ENCODE data around the gene STXBP6.

Gene STXBP6

DNA sequence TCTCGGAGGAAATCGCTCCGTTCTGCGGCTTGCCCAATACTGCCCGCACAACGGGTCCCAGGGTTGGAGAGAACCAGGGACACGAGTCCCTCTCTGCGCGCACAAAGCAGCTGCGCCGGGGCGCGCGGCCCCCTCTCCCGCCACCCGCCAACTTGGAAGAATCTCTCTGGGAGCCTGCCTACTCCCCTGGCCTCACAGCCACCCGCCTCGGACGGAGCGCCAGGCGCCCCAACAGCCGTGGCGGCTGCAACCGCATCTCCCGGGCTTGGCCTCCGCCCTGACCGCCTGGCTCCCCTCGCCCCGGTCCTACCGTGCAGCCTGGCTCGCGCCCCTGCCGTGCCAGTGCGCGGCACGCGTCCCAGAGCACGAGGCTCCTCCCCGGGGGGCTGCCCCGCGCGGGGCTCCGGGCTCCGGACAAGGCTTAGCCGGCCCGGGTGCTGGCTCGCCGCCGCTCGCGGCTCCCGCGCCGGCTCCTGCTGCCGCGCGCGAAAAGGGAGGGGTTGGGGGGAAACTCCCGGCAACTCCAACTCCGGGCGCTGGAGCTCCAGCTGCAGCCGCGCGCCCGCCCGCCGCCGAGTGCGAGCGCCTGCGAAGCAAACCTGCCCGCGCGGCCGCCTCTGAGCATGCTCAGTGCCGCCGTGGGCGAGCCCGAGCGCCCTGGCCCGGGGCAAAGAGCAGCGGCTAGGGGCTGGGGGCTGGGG is at the start of gene STXBP6:
STXBP6 (minus strand) TSS at position 580 of the 701 bp plus-strand sequence. CDS start 75,329 bp downstream, outside the sequence.
- FAIRE-seq (no peak), DNase-seq (ENCODE audit: low spot score) (peak; percentile 8)

DNA sequence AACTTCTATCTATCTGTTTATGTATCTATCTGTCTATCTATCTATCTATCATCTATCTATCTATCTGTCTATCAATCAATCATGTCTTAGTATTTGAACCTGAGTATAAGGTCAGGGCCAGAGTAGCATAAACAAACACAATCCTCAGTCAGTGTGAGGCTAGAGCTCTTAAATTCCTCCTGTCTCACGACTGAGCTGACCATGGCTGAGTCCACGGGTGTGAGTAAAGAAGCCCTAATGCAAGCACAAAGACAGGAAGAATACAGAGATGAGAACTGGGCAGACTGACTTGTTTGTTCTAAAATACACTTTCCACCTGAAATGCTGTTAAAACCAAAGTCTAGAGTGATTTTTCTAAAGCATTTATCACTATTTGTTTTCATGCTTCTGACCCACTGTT is 47.2 kb upstream of the STXBP6 start:
- DNase-seq (ENCODE audit: low spot score) (no peak), FAIRE-seq (no peak)

DNA sequence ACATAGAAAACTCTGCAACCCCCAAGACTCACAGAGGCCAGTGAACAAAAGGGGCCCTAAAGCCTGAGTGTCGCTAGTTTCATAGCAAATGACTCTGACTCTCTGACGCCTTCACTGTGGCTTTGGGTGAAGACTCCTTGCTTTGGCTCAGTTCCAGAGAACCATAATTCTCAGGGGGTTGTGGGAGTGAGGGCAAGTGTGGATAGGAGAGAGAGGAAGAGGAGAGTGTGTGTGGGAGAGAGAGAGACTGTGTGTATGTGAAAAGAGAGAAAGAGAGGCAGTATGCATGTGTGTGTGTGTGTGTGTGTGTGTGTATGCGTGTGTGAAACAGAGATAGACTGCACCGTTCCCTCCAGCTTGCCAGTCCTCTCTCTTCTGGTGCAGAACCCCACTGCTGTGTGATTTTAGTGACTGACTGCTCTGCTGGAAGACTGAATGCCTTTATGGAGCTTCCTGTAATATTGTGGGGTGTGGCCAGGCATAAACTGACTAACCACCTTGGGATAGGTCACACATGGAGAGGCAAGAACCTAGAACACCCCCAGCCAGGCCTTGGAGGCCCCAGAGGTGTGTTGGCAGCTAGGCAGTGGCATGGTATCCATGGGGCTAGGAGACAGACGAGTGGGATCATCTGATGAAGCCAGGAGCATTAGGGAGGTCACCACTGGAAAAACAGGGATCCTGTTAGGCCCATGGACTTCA is 45.9 kb upstream of the STXBP6 start:
- no peak for FAIRE-seq
- DNase-seq (ENCODE audit: low spot score): no peak

- DNase-seq (ENCODE audit: low spot score): no peak
- no peak for FAIRE-seq
Observed at GRCh38 chr14:25094171-25094907, 44.4 kb upstream of the STXBP6 start.

- DNase-seq (ENCODE audit: low spot score) (no peak), FAIRE-seq (no peak)
Observed at GRCh38 chr14:25092258-25092740, 42.4 kb upstream of the STXBP6 start.

GRCh38 chr14:25090716-25091454 is 40.9 kb upstream of the STXBP6 start:
- DNase-seq (ENCODE audit: low spot score): peak; percentile 56

DNA sequence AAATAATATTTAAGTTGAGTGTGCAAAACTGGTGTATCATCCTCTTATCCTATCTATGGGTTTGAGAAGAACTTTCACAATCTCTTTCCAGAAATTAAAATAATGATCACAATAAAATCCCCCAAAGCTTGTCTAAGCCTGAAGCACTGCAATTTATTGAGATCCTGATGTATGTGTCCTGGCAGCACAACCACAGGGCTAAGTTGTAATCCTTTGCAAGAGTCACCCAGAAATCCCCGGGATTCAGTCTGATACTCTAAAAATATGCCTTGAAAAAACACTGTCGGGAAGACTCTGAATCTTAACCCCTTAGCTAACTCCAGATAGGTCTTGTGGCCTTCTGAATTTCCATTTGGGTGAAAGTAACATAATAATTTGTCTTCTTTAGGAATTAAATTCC is 40.3 kb upstream of the STXBP6 start:
- no peak for DNase-seq (ENCODE audit: low spot score)
- no peak for FAIRE-seq

More at GRCh38 chr14:25090716-25091454, 40.9 kb upstream of the STXBP6 start:
- FAIRE-seq: peak; percentile 55

- DNase-seq (ENCODE audit: low spot score) (no peak), FAIRE-seq (no peak)
Observed at GRCh38 chr14:25089496-25089895, 39.5 kb upstream of the STXBP6 start.

- DNase-seq (ENCODE audit: low spot score) (no peak), FAIRE-seq (no peak)
Observed at GRCh38 chr14:25086821-25087396, 37.0 kb upstream of the STXBP6 start.

DNA sequence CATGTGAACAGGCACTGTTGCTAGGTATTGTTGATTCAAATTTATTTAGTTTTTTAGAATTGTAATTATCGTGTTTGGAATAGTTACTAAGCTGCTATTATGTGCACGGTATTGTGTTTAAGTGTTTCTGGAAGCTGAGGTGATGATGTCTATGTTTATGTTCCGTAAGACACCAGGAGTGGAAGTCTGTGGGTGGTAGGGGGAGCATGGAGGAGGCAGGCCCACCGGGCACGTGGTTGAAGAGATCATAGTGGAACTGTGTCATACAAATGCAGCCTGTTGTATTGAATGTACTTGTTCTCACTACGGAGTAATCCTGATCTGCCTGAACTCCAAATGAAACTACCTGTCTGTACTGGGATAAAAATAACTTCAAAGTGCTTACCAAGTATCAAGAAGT is 36.1 kb upstream of the STXBP6 start:
- FAIRE-seq (no peak), DNase-seq (ENCODE audit: low spot score) (no peak)

DNA sequence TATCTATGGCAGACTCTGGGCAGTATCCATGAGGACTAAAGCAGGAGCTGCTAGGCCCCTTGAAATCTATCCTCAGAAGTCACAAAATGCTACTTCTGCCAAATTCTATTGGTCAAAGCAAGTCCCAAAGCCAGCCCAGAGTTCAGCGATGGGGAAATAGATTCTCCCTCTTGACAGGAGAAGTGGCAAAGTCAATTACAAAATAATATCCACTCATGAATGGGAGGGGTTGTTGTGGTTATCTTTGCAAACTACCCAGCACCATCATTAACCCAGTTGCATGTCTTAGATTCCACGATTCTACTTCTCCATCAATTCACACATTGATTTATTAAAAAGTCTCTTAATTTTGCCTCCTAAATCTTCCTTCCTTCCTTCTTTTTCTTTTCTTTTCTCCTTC is 30.7 kb upstream of the STXBP6 start:
- FAIRE-seq: no peak
- no peak for DNase-seq (ENCODE audit: low spot score)

DNA sequence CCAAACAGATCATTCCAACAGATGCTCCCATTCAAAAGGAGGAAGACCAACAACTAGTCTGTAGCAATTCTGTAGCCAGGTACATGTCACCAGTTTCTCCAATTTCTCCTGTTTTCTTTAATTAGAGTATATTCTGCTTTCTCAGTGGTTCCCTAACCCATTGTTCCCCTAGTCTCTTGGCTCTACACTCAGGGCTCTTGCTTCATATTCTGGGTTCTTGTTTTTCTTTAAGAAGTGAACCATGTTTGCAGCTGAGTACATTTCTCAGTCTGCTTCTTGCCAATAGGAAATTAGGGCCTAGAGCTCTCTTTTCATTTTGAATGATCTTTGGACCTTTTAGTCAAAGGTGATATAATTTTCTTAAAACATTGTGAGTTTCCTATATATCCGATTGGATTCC is 29.4 kb upstream of the STXBP6 start:
- DNase-seq (ENCODE audit: low spot score): no peak
- FAIRE-seq: no peak

- FAIRE-seq (no peak), DNase-seq (ENCODE audit: low spot score) (no peak)
Observed at GRCh38 chr14:25074099-25074685, 24.2 kb upstream of the STXBP6 start.

DNA sequence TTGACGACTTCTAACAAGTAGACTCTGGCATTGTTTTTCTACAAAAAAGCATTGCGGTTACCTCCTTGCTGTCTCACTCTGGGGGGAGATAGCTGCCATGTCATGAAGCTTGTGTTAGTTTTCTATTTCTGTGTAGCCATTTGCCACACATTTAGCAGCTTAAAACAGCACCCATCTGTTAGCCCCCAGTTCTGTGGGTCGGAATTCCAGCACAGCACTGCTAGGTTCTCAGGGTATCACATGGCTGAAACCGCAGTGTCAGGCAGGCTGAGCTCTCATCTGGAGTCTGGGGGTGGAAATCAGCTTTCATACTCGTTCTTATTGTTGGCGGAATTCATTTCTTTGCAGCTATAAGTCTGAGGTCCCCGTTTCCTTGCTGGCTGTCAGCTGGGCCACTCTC is 19.9 kb upstream of the STXBP6 start:
- DNase-seq (ENCODE audit: low spot score) (no peak), FAIRE-seq (no peak)

DNA sequence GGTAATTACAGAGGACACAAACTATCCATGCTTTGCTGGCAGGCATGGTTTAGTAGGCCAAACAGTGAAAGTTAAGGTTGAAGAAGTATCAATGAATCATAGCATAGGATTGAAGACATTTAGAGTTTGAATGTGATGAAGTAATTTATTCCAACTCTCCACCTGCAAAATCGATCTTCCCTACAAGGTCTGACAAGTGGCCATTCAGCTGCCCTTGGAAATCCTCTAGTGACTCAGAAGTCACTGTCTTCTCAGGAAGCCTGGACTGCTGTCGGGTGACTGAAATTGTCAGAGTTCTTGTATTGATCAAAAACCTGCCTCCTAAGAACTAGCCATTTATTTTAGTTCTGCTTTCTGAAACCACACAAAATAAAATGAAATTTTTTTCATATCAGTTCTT is 17.7 kb upstream of the STXBP6 start:
- DNase-seq (ENCODE audit: low spot score) (no peak), FAIRE-seq (no peak)

DNA sequence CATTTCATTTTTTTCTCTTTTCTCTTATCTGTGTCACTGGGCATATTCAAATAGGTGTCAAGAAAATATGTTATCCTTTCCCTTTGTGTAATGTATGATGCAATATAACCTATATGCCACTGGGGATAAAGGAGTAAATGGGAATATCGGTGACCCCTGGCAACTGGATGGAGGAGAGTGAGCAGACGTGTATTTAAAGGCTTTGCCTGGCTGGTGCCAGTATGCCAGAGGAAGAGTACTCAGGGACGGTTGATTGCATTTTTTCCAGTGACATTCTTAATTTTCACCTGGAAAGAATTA is 12.0 kb upstream of the STXBP6 start:
- DNase-seq (ENCODE audit: low spot score): no peak
- no peak for FAIRE-seq

GRCh38 chr14:25056688-25057078 is 6.7 kb upstream of the STXBP6 start:
- no peak for FAIRE-seq
- DNase-seq (ENCODE audit: low spot score): no peak

DNA sequence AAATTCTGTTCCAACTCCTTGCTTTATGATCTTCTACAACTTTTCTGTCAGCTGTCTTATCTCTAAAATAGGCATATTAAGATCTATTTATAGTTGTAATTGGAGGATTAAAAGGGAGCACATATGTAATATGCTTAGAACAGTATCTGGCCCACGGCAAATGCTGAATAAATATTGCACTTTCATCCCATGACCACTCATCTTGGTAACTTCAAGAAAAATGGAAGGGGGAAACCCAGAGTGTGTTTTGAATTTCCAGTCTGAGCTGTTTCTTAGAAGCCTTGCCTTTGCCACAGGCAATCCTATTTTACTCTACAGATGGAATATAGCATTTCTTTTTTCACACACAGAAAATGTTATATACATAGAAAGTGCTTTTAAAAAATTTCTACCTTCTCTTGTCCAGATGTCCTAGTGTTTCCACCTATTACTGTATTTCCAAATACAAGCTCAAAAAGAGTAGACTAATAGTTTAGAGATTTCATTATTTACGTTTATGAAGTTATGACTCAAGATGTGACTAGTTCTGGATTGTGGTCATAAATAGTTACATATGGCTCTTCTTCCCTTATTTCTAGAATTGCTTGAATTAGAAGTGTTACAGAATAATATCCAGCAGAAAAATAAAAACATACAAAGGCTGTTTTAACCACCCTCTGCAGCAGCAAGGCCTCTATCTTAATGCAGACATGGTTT is 6.2 kb upstream of the STXBP6 start:
- FAIRE-seq: no peak
- DNase-seq (ENCODE audit: low spot score): no peak

DNA sequence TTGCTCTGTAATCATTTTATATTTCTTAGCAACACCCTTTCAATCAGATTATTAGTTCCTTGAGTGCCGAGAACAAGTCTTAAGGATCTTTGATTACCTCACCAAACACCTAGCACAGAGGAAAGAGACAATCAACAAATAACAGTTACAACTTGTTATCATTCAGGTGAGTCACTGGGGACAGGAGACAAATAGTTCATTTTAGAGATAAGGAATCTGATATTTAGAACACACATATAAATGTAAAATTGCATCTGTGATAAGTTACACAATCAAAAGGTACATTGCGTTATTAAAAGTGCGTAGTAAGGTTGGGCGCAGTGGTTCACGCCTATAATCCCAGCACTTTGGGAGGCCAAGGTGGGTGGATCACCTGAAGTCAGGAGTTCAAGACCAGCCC is 5.1 kb upstream of the STXBP6 start:
- FAIRE-seq (no peak), DNase-seq (ENCODE audit: low spot score) (no peak)

DNA sequence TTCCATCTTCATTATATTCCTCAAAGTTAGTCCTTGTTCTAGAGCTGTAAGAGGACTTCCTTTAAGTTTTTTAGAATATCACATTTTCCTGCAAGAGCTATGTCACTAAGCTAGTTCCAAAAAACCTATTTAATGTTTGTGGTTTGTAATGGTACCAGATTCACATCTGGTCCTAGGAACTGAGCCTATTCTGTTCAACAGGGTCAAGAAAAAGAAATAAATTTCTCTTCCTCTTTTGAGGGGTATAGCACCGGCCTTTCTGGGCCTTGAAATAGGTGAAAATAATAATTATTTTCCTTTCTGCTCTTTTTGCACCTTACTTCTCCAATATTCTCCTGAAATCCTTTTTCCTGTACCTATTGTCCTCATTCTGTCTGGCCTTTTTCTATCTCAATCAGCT is 3.6 kb upstream of the STXBP6 start:
- DNase-seq (ENCODE audit: low spot score): no peak
- no peak for FAIRE-seq
